C4-2B (cell line): ENCODE results near the gene YY1AP1.

Experiments
- ZFX ChIP-seq: fragments of 450-650 bp; IDR thresholded peaks from 2 replicates; pipeline ENCODE4 v1.6.1; 2017
- TF ChIP-seq, protein P1 (sequence below): fragments of 450-650 bp; conservative IDR thresholded peaks from 2 replicates; pipeline ENCODE4 v1.5.1; 2017; ENCODE audit warnings: mild to moderate bottlenecking

DNA sequence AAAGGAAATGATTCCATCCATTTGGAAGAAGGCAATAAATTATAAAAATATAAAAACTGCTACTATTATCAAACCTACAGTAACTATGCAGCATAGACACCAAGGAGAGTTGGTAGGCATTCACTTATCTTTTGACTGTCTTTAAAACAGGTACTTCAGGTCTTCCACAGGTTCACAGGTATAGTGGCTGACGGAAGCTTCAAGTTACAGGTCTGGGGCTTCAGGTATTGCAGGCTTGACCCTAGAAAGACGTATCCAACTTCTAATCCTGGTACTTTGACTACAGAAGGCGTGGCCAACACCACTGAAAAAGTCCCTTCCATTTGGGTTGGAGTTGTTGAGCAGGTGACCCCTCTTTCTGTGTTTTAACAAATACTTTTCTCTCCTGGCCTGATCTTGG lies 35.6 kb downstream of the YY1AP1 start:
- TF ChIP-seq, protein P1, sequence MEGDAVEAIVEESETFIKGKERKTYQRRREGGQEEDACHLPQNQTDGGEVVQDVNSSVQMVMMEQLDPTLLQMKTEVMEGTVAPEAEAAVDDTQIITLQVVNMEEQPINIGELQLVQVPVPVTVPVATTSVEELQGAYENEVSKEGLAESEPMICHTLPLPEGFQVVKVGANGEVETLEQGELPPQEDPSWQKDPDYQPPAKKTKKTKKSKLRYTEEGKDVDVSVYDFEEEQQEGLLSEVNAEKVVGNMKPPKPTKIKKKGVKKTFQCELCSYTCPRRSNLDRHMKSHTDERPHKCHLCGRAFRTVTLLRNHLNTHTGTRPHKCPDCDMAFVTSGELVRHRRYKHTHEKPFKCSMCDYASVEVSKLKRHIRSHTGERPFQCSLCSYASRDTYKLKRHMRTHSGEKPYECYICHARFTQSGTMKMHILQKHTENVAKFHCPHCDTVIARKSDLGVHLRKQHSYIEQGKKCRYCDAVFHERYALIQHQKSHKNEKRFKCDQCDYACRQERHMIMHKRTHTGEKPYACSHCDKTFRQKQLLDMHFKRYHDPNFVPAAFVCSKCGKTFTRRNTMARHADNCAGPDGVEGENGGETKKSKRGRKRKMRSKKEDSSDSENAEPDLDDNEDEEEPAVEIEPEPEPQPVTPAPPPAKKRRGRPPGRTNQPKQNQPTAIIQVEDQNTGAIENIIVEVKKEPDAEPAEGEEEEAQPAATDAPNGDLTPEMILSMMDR: no peak
- TF ChIP-seq ZFX: no peak
